Esophagus muscularis mucosa (tissue), 3 donors: ENCODE data around the gene CLEC18C.
"Not testable (repeated sequence)": the region's sequence is repeated elsewhere in the genome, so short reads cannot be mapped to it uniquely, and the experiment has no call there.

ENCODE experiments used
- POLR2A ChIP-seq: fragments of 450-650 bp; IDR thresholded peaks from one replicate; pipeline ENCODE4 v1.6.1; 2017; ENCODE audit warnings: antibody characterized with exemption, moderate library complexity, mild to moderate bottlenecking, low read depth
- TF ChIP-seq, protein P1 (sequence below), 3 experiments: fragments of 200-600 bp in 2 of 3; fragments of 450-650 bp in 1 of 3; sonication (generic) in 2 of 3; IDR thresholded peaks; one replicate each; pipeline ENCODE4 v1.5.1; 2017 to 2019; ENCODE audit warnings: antibody characterized with exemption in 3 of 3, mild to moderate bottlenecking in 2 of 3, moderate library complexity in 1 of 3

DNA sequence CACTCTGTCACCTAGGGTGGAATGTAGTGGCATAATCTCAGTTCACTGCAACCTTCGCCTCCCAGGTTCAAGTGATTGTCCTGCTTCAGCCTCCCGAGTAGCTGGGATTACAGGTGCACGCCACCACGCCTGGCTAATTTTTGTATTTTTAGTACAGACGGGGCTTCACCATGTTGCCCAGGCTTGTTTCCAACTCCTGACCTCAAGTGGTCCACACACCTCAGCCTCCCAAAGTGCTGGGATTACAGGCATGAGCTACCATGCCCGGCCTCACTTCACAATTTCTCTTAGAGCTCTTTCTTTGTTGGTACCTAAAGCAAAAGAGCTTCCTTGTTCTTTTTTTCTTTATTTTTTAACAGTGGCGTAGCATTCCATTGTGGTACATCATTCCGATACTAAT, 24.3 kb upstream of the CLEC18C start:
- not testable (repeated sequence) for TF ChIP-seq POLR2A
- TF ChIP-seq, protein P1, sequence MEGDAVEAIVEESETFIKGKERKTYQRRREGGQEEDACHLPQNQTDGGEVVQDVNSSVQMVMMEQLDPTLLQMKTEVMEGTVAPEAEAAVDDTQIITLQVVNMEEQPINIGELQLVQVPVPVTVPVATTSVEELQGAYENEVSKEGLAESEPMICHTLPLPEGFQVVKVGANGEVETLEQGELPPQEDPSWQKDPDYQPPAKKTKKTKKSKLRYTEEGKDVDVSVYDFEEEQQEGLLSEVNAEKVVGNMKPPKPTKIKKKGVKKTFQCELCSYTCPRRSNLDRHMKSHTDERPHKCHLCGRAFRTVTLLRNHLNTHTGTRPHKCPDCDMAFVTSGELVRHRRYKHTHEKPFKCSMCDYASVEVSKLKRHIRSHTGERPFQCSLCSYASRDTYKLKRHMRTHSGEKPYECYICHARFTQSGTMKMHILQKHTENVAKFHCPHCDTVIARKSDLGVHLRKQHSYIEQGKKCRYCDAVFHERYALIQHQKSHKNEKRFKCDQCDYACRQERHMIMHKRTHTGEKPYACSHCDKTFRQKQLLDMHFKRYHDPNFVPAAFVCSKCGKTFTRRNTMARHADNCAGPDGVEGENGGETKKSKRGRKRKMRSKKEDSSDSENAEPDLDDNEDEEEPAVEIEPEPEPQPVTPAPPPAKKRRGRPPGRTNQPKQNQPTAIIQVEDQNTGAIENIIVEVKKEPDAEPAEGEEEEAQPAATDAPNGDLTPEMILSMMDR (IDR thresholded peaks at IDR 0.05) = not testable (repeated sequence)
